ENCODE data around the gene MAGI2. TPM values are rescaled to one million over a fixed set of nuclear protein-coding genes. Genes with fewer than 3 reads are reported as not detected.

Gene MAGI2
- total RNA-seq, 1 experiment from 2014 or later, result 0.25 TPM

- H3K27me3 ChIP-seq (replicated peaks; ENCODE audit: control insufficient read depth, insufficient read depth, low read length), result no peaks in the 10 kb centered on the region
- no TSS peak for BruUV-seq (replicated peaks)
- Mint-ChIP-seq H3K27ac (ENCODE audit: unreplicated experiment) (no peak overlapping the region), H3K27me3 (ENCODE audit: insufficient read depth, unreplicated experiment) (peaks cover 4% of the 10 kb centered on the region), H3K4me1 (ENCODE audit: low read depth, unreplicated experiment) (no peaks in the 10 kb centered on the region), H3K36me3 (ENCODE audit: insufficient read depth, unreplicated experiment) (no peaks in the 10 kb centered on the region), H3K4me3 (ENCODE audit: unreplicated experiment) (no peak overlapping the region), H3K9me3 (ENCODE audit: unreplicated experiment) (no peaks in the 10 kb centered on the region)
- TF ChIP-seq, protein P1, sequence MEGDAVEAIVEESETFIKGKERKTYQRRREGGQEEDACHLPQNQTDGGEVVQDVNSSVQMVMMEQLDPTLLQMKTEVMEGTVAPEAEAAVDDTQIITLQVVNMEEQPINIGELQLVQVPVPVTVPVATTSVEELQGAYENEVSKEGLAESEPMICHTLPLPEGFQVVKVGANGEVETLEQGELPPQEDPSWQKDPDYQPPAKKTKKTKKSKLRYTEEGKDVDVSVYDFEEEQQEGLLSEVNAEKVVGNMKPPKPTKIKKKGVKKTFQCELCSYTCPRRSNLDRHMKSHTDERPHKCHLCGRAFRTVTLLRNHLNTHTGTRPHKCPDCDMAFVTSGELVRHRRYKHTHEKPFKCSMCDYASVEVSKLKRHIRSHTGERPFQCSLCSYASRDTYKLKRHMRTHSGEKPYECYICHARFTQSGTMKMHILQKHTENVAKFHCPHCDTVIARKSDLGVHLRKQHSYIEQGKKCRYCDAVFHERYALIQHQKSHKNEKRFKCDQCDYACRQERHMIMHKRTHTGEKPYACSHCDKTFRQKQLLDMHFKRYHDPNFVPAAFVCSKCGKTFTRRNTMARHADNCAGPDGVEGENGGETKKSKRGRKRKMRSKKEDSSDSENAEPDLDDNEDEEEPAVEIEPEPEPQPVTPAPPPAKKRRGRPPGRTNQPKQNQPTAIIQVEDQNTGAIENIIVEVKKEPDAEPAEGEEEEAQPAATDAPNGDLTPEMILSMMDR (IDR thresholded peaks at IDR 0.05; ENCODE audit: insufficient read depth in 1 of 2, low read depth in 1 of 2, low read length in 1 of 2, severe bottlenecking in 1 of 2, unreplicated experiment in 1 of 2), result no peak
- CTCF ChIA-PET, result no interaction called here
- DNase-seq, result no peak
- H3K36me3 ChIP-seq (ENCODE audit: control insufficient read depth, insufficient read depth, low read length), result no peaks in the 10 kb centered on the region
- H3K4me1 ChIP-seq, result no peaks in the 10 kb centered on the region
- intact Hi-C loops (cut with micrococcal nuclease; ENCODE audit: unreplicated experiment), result no loop called here
- H3K4me3 ChIP-seq (ENCODE audit: low read depth, low read length), result no peak overlapping the region
- POLR2A ChIA-PET, result no interaction called here
- no peaks in the 10 kb centered on the region for H3K9me3 ChIP-seq
These were observed 322.8 kb downstream of the MAGI2 start for GRCh38 chr7:79130715-79131114.

- Histone ChIP-seq H3K4me3 (ENCODE audit: low read depth, low read length) (no peak overlapping the region), H3K9me3 (no peaks in the 10 kb centered on the region), H3K36me3 (ENCODE audit: control insufficient read depth, insufficient read depth, low read length) (no peaks in the 10 kb centered on the region), H3K27me3 (replicated peaks; ENCODE audit: control insufficient read depth, insufficient read depth, low read length) (no peaks in the 10 kb centered on the region), H3K4me1 (no peaks in the 10 kb centered on the region)
- Mint-ChIP-seq H3K27me3 (ENCODE audit: insufficient read depth, unreplicated experiment) (no peaks in the 10 kb centered on the region), H3K9me3 (ENCODE audit: unreplicated experiment) (no peaks in the 10 kb centered on the region), H3K4me3 (ENCODE audit: unreplicated experiment) (no peak overlapping the region), H3K36me3 (ENCODE audit: insufficient read depth, unreplicated experiment) (no peaks in the 10 kb centered on the region), H3K4me1 (ENCODE audit: low read depth, unreplicated experiment) (no peaks in the 10 kb centered on the region), H3K27ac (ENCODE audit: unreplicated experiment) (no peak overlapping the region)
- ChIA-PET CTCF (no interaction called here), POLR2A (no interaction called here)
- BruUV-seq (replicated peaks), result no TSS peak
- TF ChIP-seq, protein P1 (IDR thresholded peaks at IDR 0.05; ENCODE audit: insufficient read depth in 1 of 2, low read depth in 1 of 2, low read length in 1 of 2, severe bottlenecking in 1 of 2, unreplicated experiment in 1 of 2), result no peak
- no peak for DNase-seq
- intact Hi-C loops (cut with micrococcal nuclease; ENCODE audit: unreplicated experiment), result no loop called here
These were observed 329.1 kb downstream of the MAGI2 start for GRCh38 chr7:79124331-79124730.

GRCh38 chr7:79118143-79118542 lies 335.3 kb downstream of the MAGI2 start:
- CTCF ChIA-PET, result no interaction called here
- Mint-ChIP-seq H3K36me3 (ENCODE audit: insufficient read depth, unreplicated experiment) (no peaks in the 10 kb centered on the region), H3K27me3 (ENCODE audit: insufficient read depth, unreplicated experiment) (peaks cover 3% of the 10 kb centered on the region), H3K4me3 (ENCODE audit: unreplicated experiment) (no peak overlapping the region), H3K27ac (ENCODE audit: unreplicated experiment) (no peak overlapping the region), H3K9me3 (ENCODE audit: unreplicated experiment) (no peaks in the 10 kb centered on the region), H3K4me1 (ENCODE audit: low read depth, unreplicated experiment) (no peaks in the 10 kb centered on the region)
- POLR2A ChIA-PET, result no interaction called here
- H3K36me3 ChIP-seq (ENCODE audit: control insufficient read depth, insufficient read depth, low read length), result no peaks in the 10 kb centered on the region
- no TSS peak for BruUV-seq (replicated peaks)
- H3K4me3 ChIP-seq (ENCODE audit: low read depth, low read length), result no peak overlapping the region
- DNase-seq, result no peak
- H3K4me1 ChIP-seq, result no peaks in the 10 kb centered on the region
- no peaks in the 10 kb centered on the region for H3K9me3 ChIP-seq
- H3K27me3 ChIP-seq (replicated peaks; ENCODE audit: control insufficient read depth, insufficient read depth, low read length), result no peaks in the 10 kb centered on the region
- TF ChIP-seq, protein P1 (IDR thresholded peaks at IDR 0.05; ENCODE audit: insufficient read depth in 1 of 2, low read depth in 1 of 2, low read length in 1 of 2, severe bottlenecking in 1 of 2, unreplicated experiment in 1 of 2), result no peak
- intact Hi-C loops (cut with micrococcal nuclease; ENCODE audit: unreplicated experiment), result no loop called here
